NCI-H1105 (cell line): Measurements from ENCODE around the gene INTS1.

ENCODE experiments used
- DNase-seq: peaks from one replicate; lab custom pipeline; 2025; lab: John Stamatoyannopoulos, UW

INTS1 gene

GRCh38 chr7:1503816-1504775, at the start of gene INTS1:
INTS1 (minus strand) TSS chr7:1504389; CDS start chr7:1503960, 429 bp downstream.
- DNase-seq, result peak; percentile 98

- no peak for DNase-seq
Observed at GRCh38 chr7:1553512-1554210, 49.5 kb upstream of the INTS1 start.

- no peak for DNase-seq
Observed at GRCh38 chr7:1552200-1552599, 48.0 kb upstream of the INTS1 start.

- DNase-seq, result no peak
Observed at GRCh38 chr7:1550846-1551155, 46.6 kb upstream of the INTS1 start.

GRCh38 chr7:1550005-1550845, 46.0 kb upstream of the INTS1 start:
- no peak for DNase-seq

- DNase-seq, result no peak
Observed at GRCh38 chr7:1549357-1550004, 45.3 kb upstream of the INTS1 start.

- DNase-seq, result no peak
Observed at GRCh38 chr7:1548944-1549343, 44.8 kb upstream of the INTS1 start.

- DNase-seq, result no peak
Observed at GRCh38 chr7:1548438-1548831, 44.2 kb upstream of the INTS1 start.

- DNase-seq, result no peak
Observed at GRCh38 chr7:1547777-1548437, 43.7 kb upstream of the INTS1 start.

- DNase-seq, result no peak
Observed at GRCh38 chr7:1546909-1547776, 43.0 kb upstream of the INTS1 start.

GRCh38 chr7:1546274-1546908, 42.2 kb upstream of the INTS1 start:
- DNase-seq, result no peak

- DNase-seq, result no peak
Observed at GRCh38 chr7:1545417-1546246, 41.4 kb upstream of the INTS1 start.

GRCh38 chr7:1544896-1545416, 40.8 kb upstream of the INTS1 start:
- DNase-seq, result no peak

GRCh38 chr7:1544178-1544895, 40.1 kb upstream of the INTS1 start:
- DNase-seq, result no peak

GRCh38 chr7:1543826-1544177, 39.6 kb upstream of the INTS1 start:
- no peak for DNase-seq

GRCh38 chr7:1542841-1543747, 38.9 kb upstream of the INTS1 start:
- no peak for DNase-seq

- DNase-seq, result no peak
Observed at GRCh38 chr7:1542329-1542728, 38.1 kb upstream of the INTS1 start.
